Lower leg skin (tissue), 3 donors: ENCODE measurements around the gene KIF25.

Experiments used
- POLR2A ChIP-seq, 2 donors: fragments of 450-650 bp; IDR thresholded peaks; one replicate each; pipeline ENCODE4 v1.6.1; 2016 to 2017; ENCODE audit warnings: antibody characterized with exemption in 2 of 2, mild to moderate bottlenecking in 1 of 2, moderate library complexity in 1 of 2
- TF ChIP-seq, protein P1 (sequence below), 3 donors: fragments of 450-650 bp; IDR thresholded peaks; one replicate each; pipeline ENCODE4 v1.5.1; 2016; ENCODE audit warnings: antibody characterized with exemption in 3 of 3, mild to moderate bottlenecking in 3 of 3, moderate library complexity in 2 of 3

- TF ChIP-seq POLR2A (IDR thresholded peaks at IDR 0.05) = no peak
- TF ChIP-seq, protein P1, sequence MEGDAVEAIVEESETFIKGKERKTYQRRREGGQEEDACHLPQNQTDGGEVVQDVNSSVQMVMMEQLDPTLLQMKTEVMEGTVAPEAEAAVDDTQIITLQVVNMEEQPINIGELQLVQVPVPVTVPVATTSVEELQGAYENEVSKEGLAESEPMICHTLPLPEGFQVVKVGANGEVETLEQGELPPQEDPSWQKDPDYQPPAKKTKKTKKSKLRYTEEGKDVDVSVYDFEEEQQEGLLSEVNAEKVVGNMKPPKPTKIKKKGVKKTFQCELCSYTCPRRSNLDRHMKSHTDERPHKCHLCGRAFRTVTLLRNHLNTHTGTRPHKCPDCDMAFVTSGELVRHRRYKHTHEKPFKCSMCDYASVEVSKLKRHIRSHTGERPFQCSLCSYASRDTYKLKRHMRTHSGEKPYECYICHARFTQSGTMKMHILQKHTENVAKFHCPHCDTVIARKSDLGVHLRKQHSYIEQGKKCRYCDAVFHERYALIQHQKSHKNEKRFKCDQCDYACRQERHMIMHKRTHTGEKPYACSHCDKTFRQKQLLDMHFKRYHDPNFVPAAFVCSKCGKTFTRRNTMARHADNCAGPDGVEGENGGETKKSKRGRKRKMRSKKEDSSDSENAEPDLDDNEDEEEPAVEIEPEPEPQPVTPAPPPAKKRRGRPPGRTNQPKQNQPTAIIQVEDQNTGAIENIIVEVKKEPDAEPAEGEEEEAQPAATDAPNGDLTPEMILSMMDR (IDR thresholded peaks at IDR 0.05) = no peak
Observed at GRCh38 chr6:168026925-168027324, 29.5 kb downstream of the KIF25 start.
